Keratinocyte (primary cell): Measurements from ENCODE around the gene FGF16. TPM values are rescaled to one million over a fixed set of nuclear protein-coding genes. Genes with fewer than 3 reads are reported as not detected.
"Not testable (repeated sequence)": the region's sequence is repeated elsewhere in the genome, so short reads cannot be mapped to it uniquely, and the experiment has no call there.

Experiments used
- DNase-seq: peaks from one replicate; pipeline ENCODE4 v3.0.0-alpha.2; 2011; ENCODE audit warnings: low read depth, missing footprints, low spot score
- FAIRE-seq: peaks from 2 replicates; lab custom pipeline; 2011; peaks lifted over from hg19 to GRCh38; lab: Jason Lieb, UNC
- H2AFZ ChIP-seq: 2 replicates; pipeline ENCODE4 v1.6.0; 2012; ENCODE audit warnings: low read length, control low read depth, inconsistent platforms; ENCODE audit not compliant: control insufficient read depth
- H3K27ac ChIP-seq: 2 replicates; pipeline ENCODE4 v1.5.1; 2011; ENCODE audit warnings: low read length; ENCODE audit not compliant: control insufficient read depth, insufficient read depth
- H3K27me3 ChIP-seq: 3 replicates; pipeline ENCODE4 v1.6.0; 2011; ENCODE audit warnings: low read length; ENCODE audit not compliant: control insufficient read depth, insufficient read depth; ENCODE audit errors: extremely low read depth
- H3K36me3 ChIP-seq, 2 experiments: 2 replicates in 1 of 2; 3 replicates in 1 of 2; pipeline ENCODE4 v1.5.1; 2011; ENCODE audit warnings: low read length in 2 of 2, mild to moderate bottlenecking in 1 of 2; ENCODE audit not compliant: control insufficient read depth in 2 of 2, insufficient read depth in 2 of 2; ENCODE audit errors: extremely low read depth in 1 of 2
- H3K4me1 ChIP-seq: 3 replicates; pipeline ENCODE4 v1.5.1; 2011; ENCODE audit warnings: low read length; ENCODE audit not compliant: control insufficient read depth, insufficient read depth; ENCODE audit errors: extremely low read depth
- H3K4me2 ChIP-seq: 3 replicates; pipeline ENCODE4 v1.6.0; 2011; ENCODE audit warnings: low read depth, low read length; ENCODE audit not compliant: control insufficient read depth, insufficient read depth; ENCODE audit errors: extremely low read depth
- H3K4me3 ChIP-seq, 3 experiments: fragments of 200-600 bp in 1 of 3; sonication (generic) in 1 of 3; 2 replicates in 2 of 3; 3 replicates in 1 of 3; pipeline ENCODE4 v1.5.1; 2011 to 2016; ENCODE audit warnings: low read length in 3 of 3, mild to moderate bottlenecking in 3 of 3, control low read depth in 2 of 3, inconsistent platforms in 1 of 3, low read depth in 1 of 3, mixed read lengths in 1 of 3, mixed run types in 1 of 3, moderate library complexity in 1 of 3; ENCODE audit not compliant: control insufficient read depth in 2 of 3, insufficient read depth in 2 of 3; ENCODE audit errors: extremely low read depth in 1 of 3
- H3K79me2 ChIP-seq: 2 replicates; pipeline ENCODE4 v1.6.0; 2012; ENCODE audit warnings: low read length; ENCODE audit not compliant: control insufficient read depth, insufficient read depth
- H3K9ac ChIP-seq: 3 replicates; pipeline ENCODE4 v1.6.0; 2011; ENCODE audit warnings: low read length; ENCODE audit not compliant: control insufficient read depth, insufficient read depth; ENCODE audit errors: extremely low read depth
- H3K9me1 ChIP-seq: 3 replicates; pipeline ENCODE4 v1.6.0; 2011; ENCODE audit warnings: low read length; ENCODE audit not compliant: control insufficient read depth, insufficient read depth; ENCODE audit errors: extremely low read depth
- H3K9me3 ChIP-seq: 2 replicates; pipeline ENCODE4 v1.5.1; 2012; ENCODE audit warnings: low read depth, low read length; ENCODE audit not compliant: control insufficient read depth
- H4K20me1 ChIP-seq: 3 replicates; pipeline ENCODE4 v1.6.0; 2011; ENCODE audit warnings: low read length; ENCODE audit not compliant: control insufficient read depth, insufficient read depth; ENCODE audit errors: extremely low read depth
- CTCF ChIP-seq, 3 experiments: IDR thresholded peaks in 1 of 3; conservative IDR thresholded peaks in 1 of 3; optimal IDR thresholded peaks in 1 of 3; 2 replicates in 2 of 3; 3 replicates in 1 of 3; pipeline versions ENCODE3 to v1.5.1; 2011; ENCODE audit warnings: low read length in 3 of 3, mild to moderate bottlenecking in 3 of 3, moderate library complexity in 2 of 3, control low read depth in 1 of 3, inconsistent platforms in 1 of 3; ENCODE audit not compliant: insufficient read depth in 2 of 3; ENCODE audit errors: extremely low read depth in 1 of 3
- EZH2 ChIP-seq: IDR thresholded peaks from one replicate; pipeline ENCODE4 v1.6.1; 2012; ENCODE audit warnings: inconsistent platforms, mild to moderate bottlenecking, low read length, moderate library complexity
- dilution Hi-C: fragments of 300-500 bp; cut with MboI; formaldehyde crosslinking; loops from one replicate; pipeline ENCODE4 v1.7.0; 2020; ENCODE audit warnings: low sequenced_read_pairs; ENCODE audit not compliant: extremely low pct_ligation_motif_present
- polyA plus RNA-seq, 5 experiments: library from polyadenylated mRNA; depleted of rRNA in 3 of 5; stranded (reverse) in 3 of 5; stranded (forward) in 1 of 5; unstranded in 1 of 5; fragments of >200 nt; gene quantifications; 1 replicate in 1 of 5; 2 replicates in 3 of 5; 3 replicates in 1 of 5; pipeline versions ENCODE4 v1.2.1 to v1.2.3, GENCODE V29; 2011 to 2012; ENCODE audit warnings: missing spikeins in 2 of 5, low read depth in 1 of 5, low replicate concordance in 1 of 5

FGF16 gene
- polyA plus RNA-seq, 1 donor (not counting 4 experiments of a cell fraction or from before 2014, with no cell fraction given) = not detected

GRCh38 chrX:77493677-77494553 is 46.7 kb downstream of the FGF16 start:
- Histone ChIP-seq H3K9me1 (no peaks in the 10 kb centered on the region), H3K9me3 (no peaks in the 10 kb centered on the region), H2AFZ (no peak overlapping the region), H3K36me3 (no peaks in the 10 kb centered on the region), H3K79me2 (no peaks in the 10 kb centered on the region), H3K27me3 (no peaks in the 10 kb centered on the region), H3K4me2 (no peak overlapping the region), H3K9ac (no peak overlapping the region), H4K20me1 (no peaks in the 10 kb centered on the region), H3K27ac (no peak overlapping the region), H3K4me3 (no peak overlapping the region), H3K4me1 (no peaks in the 10 kb centered on the region)
- TF ChIP-seq EZH2 (no peak), CTCF (optimal IDR thresholded peaks at IDR 0.05 in 1 of 3, IDR thresholded peaks at IDR 0.05 in 1 of 3, conservative IDR thresholded peaks at IDR 0.05 in 1 of 3; ENCODE audit: extremely low read depth in 1 of 3, insufficient read depth in 2 of 3, low read length in 3 of 3) (no peak)
- no peak for FAIRE-seq
- dilution Hi-C loops = no loop called here
- no peak for DNase-seq

GRCh38 chrX:77500164-77500563 is 53.0 kb downstream of the FGF16 start:
- H4K20me1 ChIP-seq, FAIRE-seq, H3K36me3 ChIP-seq, H3K27me3 ChIP-seq, H3K4me1 ChIP-seq, dilution Hi-C loops, H3K79me2 ChIP-seq, H2AFZ ChIP-seq, H3K9ac ChIP-seq, H3K9me3 ChIP-seq, DNase-seq, H3K9me1 ChIP-seq, H3K4me3 ChIP-seq, H3K27ac ChIP-seq, H3K4me2 ChIP-seq: not testable (repeated sequence)
